Brain microvascular endothelial cell (primary cell): ENCODE measurements around the gene TXNRD1.
"Not testable (repeated sequence)": the region's sequence is repeated elsewhere in the genome, so short reads cannot be mapped to it uniquely, and the experiment has no call there.

ENCODE experiments used
- DNase-seq: peaks from one replicate; pipeline ENCODE4 v3.0.0-alpha.2; 2020
- H3K27ac ChIP-seq: fragments of 250-450 bp; sonication (Bioruptor Pico); 2 replicates; pipeline ENCODE4 v1.5.1; 2020; ENCODE audit warnings: mild to moderate bottlenecking, moderate library complexity
- H3K27me3 ChIP-seq: fragments of 250-450 bp; sonication (Bioruptor Pico); replicated peaks from 2 replicates; pipeline ENCODE4 v1.5.1; 2020; ENCODE audit warnings: mild to moderate bottlenecking
- H3K36me3 ChIP-seq: fragments of 250-450 bp; sonication (Bioruptor Pico); replicated peaks from 2 replicates; pipeline ENCODE4 v1.5.1; 2020; ENCODE audit warnings: mild to moderate bottlenecking
- H3K4me3 ChIP-seq: 2 replicates; pipeline ENCODE4 v1.5.1; 2011; ENCODE audit warnings: low read depth, mild to moderate bottlenecking, control low read depth, low read length, moderate library complexity
- in situ Hi-C: cut with HindIII; loops from 2 replicates; pipeline ENCODE4 v1.10.0; 2017; ENCODE audit warnings: low sequenced_read_pairs, low pct_ligation_motif_present
- TF ChIP-seq, protein P1 (sequence below): IDR thresholded peaks from 2 replicates; pipeline ENCODE4 v1.5.1; 2011; ENCODE audit warnings: low read depth, mild to moderate bottlenecking, moderate library complexity, low read length, control low read depth, inconsistent platforms; ENCODE audit errors: missing control alignments

Gene TXNRD1

DNA sequence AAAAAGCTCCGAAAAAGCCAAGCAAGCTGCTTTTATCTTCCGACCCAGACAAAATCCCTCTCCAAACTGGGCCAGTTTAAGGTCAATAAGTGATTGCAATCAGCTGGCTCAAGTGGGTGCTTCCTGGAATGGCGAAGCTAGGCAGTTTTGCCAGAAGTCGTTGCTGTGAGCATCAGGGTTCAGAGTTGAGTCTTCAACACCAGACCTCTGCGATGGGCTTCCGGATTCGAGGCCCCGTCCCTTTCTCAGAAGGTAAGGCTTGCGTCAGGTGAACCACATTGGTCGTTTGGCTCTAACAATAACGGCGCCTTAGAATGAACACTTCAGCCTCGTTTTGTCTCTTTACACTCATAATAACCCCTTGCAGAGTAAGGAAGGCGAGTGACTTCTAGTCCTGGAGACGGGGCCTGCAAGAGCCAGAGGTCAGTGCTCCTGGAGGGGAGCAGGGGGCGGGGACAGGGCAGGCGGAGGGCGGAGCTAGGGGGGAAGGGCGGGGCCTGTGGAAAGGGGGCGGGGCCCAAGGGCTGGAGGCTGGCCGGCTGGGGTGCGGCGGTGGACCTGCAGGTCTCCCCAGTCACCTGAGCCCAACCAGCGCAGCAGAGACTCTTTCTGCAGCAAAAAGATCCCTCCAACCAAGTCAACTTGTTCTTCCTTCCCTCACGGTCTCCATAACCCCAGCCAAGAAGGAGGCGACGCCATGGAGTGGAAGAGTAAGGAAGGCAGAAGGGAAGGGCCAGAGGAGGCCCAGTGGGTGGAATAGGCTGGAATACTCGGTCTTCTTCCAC lies 43.6 kb upstream of the TXNRD1 start:
- TF ChIP-seq, protein P1, sequence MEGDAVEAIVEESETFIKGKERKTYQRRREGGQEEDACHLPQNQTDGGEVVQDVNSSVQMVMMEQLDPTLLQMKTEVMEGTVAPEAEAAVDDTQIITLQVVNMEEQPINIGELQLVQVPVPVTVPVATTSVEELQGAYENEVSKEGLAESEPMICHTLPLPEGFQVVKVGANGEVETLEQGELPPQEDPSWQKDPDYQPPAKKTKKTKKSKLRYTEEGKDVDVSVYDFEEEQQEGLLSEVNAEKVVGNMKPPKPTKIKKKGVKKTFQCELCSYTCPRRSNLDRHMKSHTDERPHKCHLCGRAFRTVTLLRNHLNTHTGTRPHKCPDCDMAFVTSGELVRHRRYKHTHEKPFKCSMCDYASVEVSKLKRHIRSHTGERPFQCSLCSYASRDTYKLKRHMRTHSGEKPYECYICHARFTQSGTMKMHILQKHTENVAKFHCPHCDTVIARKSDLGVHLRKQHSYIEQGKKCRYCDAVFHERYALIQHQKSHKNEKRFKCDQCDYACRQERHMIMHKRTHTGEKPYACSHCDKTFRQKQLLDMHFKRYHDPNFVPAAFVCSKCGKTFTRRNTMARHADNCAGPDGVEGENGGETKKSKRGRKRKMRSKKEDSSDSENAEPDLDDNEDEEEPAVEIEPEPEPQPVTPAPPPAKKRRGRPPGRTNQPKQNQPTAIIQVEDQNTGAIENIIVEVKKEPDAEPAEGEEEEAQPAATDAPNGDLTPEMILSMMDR: no peak
- in situ Hi-C loops: no loop called here

DNA sequence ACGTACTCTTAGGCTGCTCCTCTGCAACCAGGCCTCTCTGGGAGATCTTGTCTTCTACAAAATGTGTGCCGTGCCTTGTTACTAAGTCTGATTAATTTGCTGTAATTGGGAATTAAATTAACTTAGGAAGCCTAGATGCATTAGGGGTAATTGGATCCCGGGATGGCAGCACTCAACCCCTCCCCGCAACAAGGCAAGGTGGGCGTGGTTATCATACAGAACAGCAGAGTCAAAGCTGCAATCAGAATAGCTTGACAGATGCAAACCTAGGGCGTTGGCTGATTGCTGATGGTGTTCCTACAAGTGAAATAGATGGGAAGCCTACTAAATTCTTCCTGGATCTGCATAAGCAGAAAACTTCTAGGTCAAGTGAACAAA lies 43.0 kb upstream of the TXNRD1 start:
- in situ Hi-C loops: no loop called here
- Histone ChIP-seq H3K36me3 (no peaks in the 10 kb centered on the region), H3K27me3 (no peaks in the 10 kb centered on the region), H3K27ac (no peak overlapping the region), H3K4me3 (no peak overlapping the region)
- no peak for DNase-seq
- TF ChIP-seq, protein P1: no peak

More for the DNA sequence above, 43.6 kb upstream of the TXNRD1 start:
- Histone ChIP-seq H3K27ac (no peak overlapping the region), H3K36me3 (no peaks in the 10 kb centered on the region), H3K27me3 (no peaks in the 10 kb centered on the region), H3K4me3 (no peak overlapping the region)
- DNase-seq: no peak

DNA sequence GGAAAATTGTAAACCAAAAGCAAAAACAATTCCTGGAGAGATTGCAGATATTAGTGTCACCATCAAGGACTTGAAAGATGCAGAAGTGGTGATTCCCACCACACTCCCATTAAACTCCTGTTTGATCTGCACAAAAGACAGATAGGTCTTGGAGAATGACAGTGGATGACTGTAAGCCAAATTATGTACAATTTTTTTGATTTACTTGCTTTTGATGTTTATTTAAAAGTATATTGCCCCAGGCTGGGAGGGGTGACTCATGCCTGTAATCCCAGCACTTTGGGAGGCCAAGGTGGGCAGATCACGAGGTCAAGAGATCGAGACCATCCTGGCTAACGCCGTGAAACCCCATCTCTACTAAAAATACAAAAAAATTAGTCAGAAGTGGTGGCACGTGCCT lies 41.8 kb upstream of the TXNRD1 start:
- DNase-seq, in situ Hi-C loops: not testable (repeated sequence)

DNA sequence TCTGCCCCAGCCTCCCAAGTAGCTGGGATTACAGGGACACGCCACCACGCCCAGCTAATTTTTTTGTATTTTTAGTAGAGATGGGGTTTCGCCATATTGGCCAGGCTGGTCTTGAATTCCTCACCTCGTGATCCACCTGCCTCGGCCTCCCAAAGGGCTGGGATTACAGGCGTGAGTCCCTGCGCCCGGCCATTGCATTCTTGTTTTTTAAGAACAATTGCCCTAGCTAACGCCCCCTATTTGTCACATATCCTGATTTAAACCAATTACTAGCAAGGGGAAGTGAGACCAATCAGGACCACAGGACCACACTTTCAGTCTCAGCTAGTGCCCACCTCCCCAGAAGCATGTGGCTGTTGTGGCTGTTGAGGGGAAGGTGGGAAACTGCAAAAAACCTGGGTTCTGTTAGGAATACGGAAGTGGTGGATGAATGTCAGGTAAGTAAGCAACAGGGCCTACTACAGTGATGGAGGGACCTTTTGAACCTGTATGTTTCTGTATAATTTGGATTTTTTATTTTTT lies 39.8 kb upstream of the TXNRD1 start:
- TF ChIP-seq, protein P1: no peak
- no peak overlapping the region for H3K27ac ChIP-seq
- no peaks in the 10 kb centered on the region for H3K27me3 ChIP-seq
- in situ Hi-C loops: no loop called here
- no peaks in the 10 kb centered on the region for H3K36me3 ChIP-seq
- no peak for DNase-seq
- no peak overlapping the region for H3K4me3 ChIP-seq

More for the DNA sequence above, 41.8 kb upstream of the TXNRD1 start:
- not testable (repeated sequence) for H3K36me3 ChIP-seq, H3K27ac ChIP-seq, H3K27me3 ChIP-seq, H3K4me3 ChIP-seq

DNA sequence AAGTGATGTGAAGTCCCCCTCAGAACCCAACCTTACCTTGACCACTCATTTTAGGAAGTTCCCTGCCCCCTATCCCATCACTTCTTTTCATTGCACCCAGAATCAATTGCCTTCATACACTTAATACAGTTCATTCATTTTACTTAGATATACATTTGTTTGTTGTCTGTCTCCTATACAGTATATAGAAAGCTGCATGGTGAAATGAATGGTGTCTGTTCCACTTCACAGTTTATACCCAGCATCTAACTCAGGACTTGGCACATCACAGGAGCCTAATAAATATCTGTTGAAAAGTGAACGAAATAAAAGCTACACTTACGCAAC lies 38.3 kb upstream of the TXNRD1 start:
- Histone ChIP-seq H3K27me3 (no peaks in the 10 kb centered on the region), H3K36me3 (no peaks in the 10 kb centered on the region), H3K27ac (peak overlapping the region; percentile 87), H3K4me3 (no peak overlapping the region)
- in situ Hi-C loops: no loop called here
- TF ChIP-seq, protein P1: no peak
- DNase-seq: no peak

DNA sequence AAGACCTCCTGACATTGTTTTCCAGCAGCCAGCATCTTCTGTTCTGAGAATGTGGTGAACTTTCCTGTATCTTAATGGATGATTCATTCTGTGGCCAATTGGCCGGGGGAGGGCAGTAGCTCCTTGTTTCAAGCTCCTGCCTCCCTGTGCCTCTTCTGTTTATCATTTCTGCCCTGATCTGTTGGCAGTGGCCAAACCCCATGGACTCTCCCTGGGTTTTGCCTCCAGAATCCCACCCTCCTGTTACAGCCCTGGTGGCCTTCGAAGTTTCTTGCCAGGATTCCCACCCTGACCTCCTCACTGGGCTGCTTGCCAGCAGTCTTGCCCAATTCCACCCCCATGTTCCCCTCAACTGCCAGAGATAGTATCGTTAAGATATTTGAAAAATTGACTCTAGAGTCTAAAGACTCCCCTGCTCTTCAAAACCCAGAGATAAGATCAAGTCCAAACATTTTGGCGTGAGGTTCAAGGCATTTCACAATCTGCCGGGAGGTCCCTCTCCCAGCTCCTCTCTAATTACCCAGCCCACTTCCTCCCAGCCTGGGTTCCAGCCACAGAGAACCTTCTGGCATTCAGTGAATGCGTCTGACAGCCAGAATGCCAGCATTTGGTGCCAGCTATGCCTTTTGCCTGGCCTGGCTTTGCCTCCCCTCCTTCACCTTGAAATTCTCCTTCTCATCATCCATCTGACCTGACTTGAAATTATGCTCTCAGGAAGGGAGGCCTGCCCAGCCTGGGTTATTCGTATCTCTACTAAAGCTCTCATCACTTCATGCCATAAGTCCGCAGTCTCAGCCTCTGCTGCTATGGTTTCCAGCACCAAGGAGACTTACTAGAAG lies 37.7 kb upstream of the TXNRD1 start:
- DNase-seq: peak; percentile 96
- no peak overlapping the region for H3K4me3 ChIP-seq
- no peaks in the 10 kb centered on the region for H3K27me3 ChIP-seq
- H3K27ac ChIP-seq: peak overlapping the region; percentile 87
- no peaks in the 10 kb centered on the region for H3K36me3 ChIP-seq
- in situ Hi-C loops: no loop called here
- TF ChIP-seq, protein P1: peak; percentile 61
